Calu3 (cell line): ENCODE measurements around the gene IFITM1. TPM values are rescaled to one million over a fixed set of nuclear protein-coding genes. Genes with fewer than 3 reads are reported as not detected.

Experiments
- BruUV-seq: library from RNA; stranded (reverse); fragments of 400-500 nt; replicated peaks from 2 replicates; lab custom pipeline; 2021; lab: Mats Ljungman, UMichigan
- CTCF ChIA-PET: fragments of 300-600 bp; sonication (Branson Sonifier 250); formaldehyde crosslinking; loops from one replicate; lab custom pipeline; 2022; ENCODE audit warnings: antibody characterized with exemption; lab: Charles Lee
- DNase-seq: peaks from one replicate; pipeline ENCODE4 v3.0.0; 2022
- H3K27ac Mint-ChIP-seq: one replicate; pipeline ENCODE4 v1.8.0; 2022; ENCODE audit warnings: mixed read lengths; ENCODE audit not compliant: unreplicated experiment
- H3K27me3 Mint-ChIP-seq: one replicate; pipeline ENCODE4 v1.8.0; 2022; ENCODE audit warnings: mixed read lengths; ENCODE audit not compliant: unreplicated experiment
- H3K36me3 Mint-ChIP-seq: one replicate; pipeline ENCODE4 v1.8.0; 2022; ENCODE audit warnings: mild to moderate bottlenecking, moderate library complexity, mixed read lengths; ENCODE audit not compliant: insufficient read depth, unreplicated experiment
- H3K4me1 Mint-ChIP-seq: one replicate; pipeline ENCODE4 v1.8.0; 2022; ENCODE audit warnings: mild to moderate bottlenecking, low read depth, mixed read lengths; ENCODE audit not compliant: unreplicated experiment
- H3K4me3 Mint-ChIP-seq: one replicate; pipeline ENCODE4 v1.8.0; 2022; ENCODE audit warnings: mild to moderate bottlenecking, low read depth, moderate library complexity, mixed read lengths; ENCODE audit not compliant: unreplicated experiment
- H3K9me3 Mint-ChIP-seq: one replicate; pipeline ENCODE4 v1.8.0; 2022; ENCODE audit warnings: low read depth, mixed read lengths; ENCODE audit not compliant: unreplicated experiment
- CTCF ChIP-seq: fragments of 200-600 bp; IDR thresholded peaks from one replicate; pipeline ENCODE4 v1.8.0; 2022; ENCODE audit warnings: antibody characterized with exemption; ENCODE audit not compliant: unreplicated experiment
- intact Hi-C: fragments of 100-400 bp; cut with micrococcal nuclease; formaldehyde crosslinking; loops from one replicate; pipeline ENCODE4 v1.10.0; 2022; ENCODE audit not compliant: unreplicated experiment
- total RNA-seq: library from RNA; stranded (reverse); gene quantifications from 2 replicates; pipeline ENCODE4 v1.2.3, GENCODE V29; 2022

Gene IFITM1
- total RNA-seq, 1 experiment from 2014 or later, result 45.6 TPM

GRCh38 chr11:299081-299891, 14.6 kb upstream of the IFITM1 start, which contains the start of gene IFITM5:
Gene IFITM5 (minus strand): TSS chr11:299526. CDS start chr11:299490, 36 bp downstream.
- no peak within 1 kb of the TSS for H3K4me3 Mint-ChIP-seq
- CTCF ChIA-PET, result no interaction called here
- intact Hi-C loops, result no loop called here
- DNase-seq, result no peak
- no peak for TF ChIP-seq CTCF
- no peaks in the 10 kb centered on the region for H3K9me3 Mint-ChIP-seq
- no peaks in the 10 kb centered on the region for H3K36me3 Mint-ChIP-seq
- H3K27ac Mint-ChIP-seq, result no peak within 1 kb of the TSS
- peaks cover 60% of the 10 kb centered on the region for H3K27me3 Mint-ChIP-seq
- H3K4me1 Mint-ChIP-seq, result peaks cover 20% of the 10 kb centered on the region
- BruUV-seq, result no TSS peak

DNA sequence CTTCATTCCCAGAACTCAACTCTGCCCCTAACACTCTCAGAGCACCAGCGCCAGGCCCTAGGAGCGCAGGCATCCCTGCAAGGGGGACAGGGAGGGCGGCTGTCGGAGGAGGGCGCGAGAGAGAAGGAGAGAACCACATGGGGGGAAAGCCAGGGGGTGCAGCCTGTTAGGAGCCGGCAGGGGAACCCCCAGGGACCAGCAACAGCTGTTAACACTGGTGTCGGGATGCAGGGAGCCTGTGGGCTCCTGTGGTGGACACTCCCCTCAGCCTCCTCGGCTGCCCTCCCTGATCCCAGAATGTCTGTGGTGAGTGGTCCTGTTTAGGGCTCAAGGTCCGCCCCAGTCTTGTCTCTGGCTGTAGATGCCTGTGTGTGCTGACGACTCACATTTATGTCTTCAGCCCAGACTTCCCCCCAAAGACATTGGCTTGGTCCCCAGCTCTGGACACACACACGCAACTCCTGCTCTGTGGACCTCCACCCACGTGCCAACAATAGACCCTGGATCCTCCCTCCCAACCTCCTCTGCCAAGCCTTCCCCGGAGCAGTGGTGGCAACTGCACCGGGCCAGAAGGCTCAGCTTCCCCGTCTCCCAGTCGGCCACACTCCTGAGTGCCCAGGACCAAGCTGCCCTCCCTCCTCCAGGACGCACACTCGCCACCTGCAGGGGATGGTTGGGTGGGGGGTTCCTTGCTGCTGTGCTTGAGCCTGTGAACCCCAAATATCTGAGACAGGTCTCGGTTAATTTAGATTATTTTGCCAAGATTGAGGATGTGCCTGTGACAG, 13.7 kb upstream of the IFITM1 start:
- no TSS peak for BruUV-seq
- no peak for DNase-seq
- CTCF ChIA-PET, result interaction anchor here (1.1 kb wide), 1 partner anchor 10 kb away, joined by 3 read pairs; no protein-coding TSS in a partner anchor
- TF ChIP-seq CTCF, result no peak
- Mint-ChIP-seq H3K4me3 (no peak overlapping the region), H3K27ac (no peak overlapping the region), H3K9me3 (no peaks in the 10 kb centered on the region), H3K4me1 (peaks cover 20% of the 10 kb centered on the region), H3K36me3 (no peaks in the 10 kb centered on the region), H3K27me3 (peaks cover 56% of the 10 kb centered on the region)
- intact Hi-C loops, result loop anchor here (10.0 kb wide), 1 partner anchor 55 kb away; no protein-coding TSS in a partner anchor

DNA sequence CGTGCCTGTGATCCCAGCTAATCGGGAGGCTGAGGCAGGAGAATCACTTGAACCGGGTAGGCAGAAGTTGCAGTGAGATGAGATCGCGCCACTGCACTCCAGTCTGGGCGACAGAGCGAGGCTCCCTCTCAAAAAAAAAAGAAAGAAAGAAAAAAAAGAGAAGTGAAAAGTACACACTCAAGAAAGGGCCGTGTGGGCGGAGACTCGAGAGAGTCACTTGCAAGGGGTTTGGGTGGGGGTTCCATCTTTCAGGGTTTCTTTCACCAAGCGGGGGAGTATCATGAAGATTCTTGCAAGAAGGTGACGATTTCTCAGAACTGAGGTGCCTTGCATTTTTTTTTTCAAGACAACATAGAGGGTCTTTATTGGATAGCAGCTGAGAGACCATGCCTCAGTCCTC, 10.5 kb upstream of the IFITM1 start:
- H3K27me3 Mint-ChIP-seq, result peaks cover 31% of the 10 kb centered on the region
- no TSS peak for BruUV-seq
- no peak overlapping the region for H3K27ac Mint-ChIP-seq
- H3K9me3 Mint-ChIP-seq, result no peaks in the 10 kb centered on the region
- CTCF ChIA-PET, result no interaction called here
- intact Hi-C loops, result loop anchor here (10.0 kb wide), 1 partner anchor 51 kb away; no protein-coding TSS in a partner anchor
- peaks cover 27% of the 10 kb centered on the region for H3K4me1 Mint-ChIP-seq
- H3K36me3 Mint-ChIP-seq, result no peaks in the 10 kb centered on the region
- peak overlapping the region; percentile 17 for H3K4me3 Mint-ChIP-seq
- TF ChIP-seq CTCF, result no peak
- DNase-seq, result no peak

DNA sequence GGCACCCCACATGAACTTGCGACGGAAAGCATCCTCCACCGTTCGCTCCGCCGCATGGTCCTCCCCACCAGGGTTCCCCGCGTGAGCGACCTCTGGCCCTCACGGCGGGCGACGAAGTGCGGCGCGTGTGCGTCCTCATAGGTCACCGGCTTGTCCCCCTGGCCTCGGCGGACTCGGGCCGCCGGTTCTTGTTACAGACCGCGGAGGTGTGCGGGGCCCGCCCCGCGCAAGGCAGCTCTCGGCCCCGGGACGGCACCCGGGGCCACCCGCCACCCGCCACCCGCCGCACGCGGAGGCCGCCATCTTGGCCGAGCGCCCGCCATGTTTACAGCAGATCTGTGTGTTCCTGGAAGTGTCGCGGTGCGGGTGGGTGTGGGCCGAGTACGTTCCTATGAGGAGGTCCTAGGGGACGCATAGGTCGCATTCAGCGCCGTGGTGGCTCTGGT, 9.8 kb upstream of the IFITM1 start:
- Mint-ChIP-seq H3K36me3 (no peaks in the 10 kb centered on the region), H3K27ac (no peak overlapping the region), H3K27me3 (peaks cover 38% of the 10 kb centered on the region), H3K4me3 (no peak overlapping the region), H3K4me1 (peaks cover 34% of the 10 kb centered on the region), H3K9me3 (no peaks in the 10 kb centered on the region)
- TF ChIP-seq CTCF, result no peak
- no TSS peak for BruUV-seq
- no peak for DNase-seq
- CTCF ChIA-PET, result interaction anchor here (0.7 to 0.9 kb wide), 2 partner anchors 52 to 141 kb away, joined by 3 to 8 read pairs; no protein-coding TSS in a partner anchor
- intact Hi-C loops, result loop anchor here (10.0 kb wide), 1 partner anchor 51 kb away; no protein-coding TSS in a partner anchor
